Measurements from ENCODE around the gene VPS13A. TPM values are rescaled to one million over a fixed set of nuclear protein-coding genes. Genes with fewer than 3 reads are reported as not detected.

Gene VPS13A
- total and polyA plus RNA-seq, 4 donors, result 3.7 to 58.3 (median 19.7) TPM

DNA sequence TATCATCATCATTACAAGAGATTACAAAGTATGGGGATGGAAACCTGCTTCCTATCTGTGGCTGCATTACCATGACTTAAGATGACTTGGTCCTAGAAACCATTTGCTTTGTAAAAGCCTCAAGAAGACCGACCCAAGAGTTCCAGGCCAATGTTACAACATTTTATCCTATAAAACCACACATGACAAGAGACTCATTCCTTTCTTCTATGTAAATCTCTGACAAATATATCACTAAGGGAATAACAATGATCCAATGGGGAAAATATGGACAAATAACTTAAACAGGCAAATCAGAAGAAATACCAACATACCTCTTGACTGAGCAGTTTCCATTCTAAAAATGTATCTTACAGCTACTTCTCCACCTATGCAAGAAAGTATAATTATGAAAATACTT lies 44.3 kb upstream of the VPS13A start:
- no peak overlapping the region for H3K27ac ChIP-seq (ENCODE audit: low read depth in 1 of 2, low read length in 1 of 2)
- TF ChIP-seq, protein P1, sequence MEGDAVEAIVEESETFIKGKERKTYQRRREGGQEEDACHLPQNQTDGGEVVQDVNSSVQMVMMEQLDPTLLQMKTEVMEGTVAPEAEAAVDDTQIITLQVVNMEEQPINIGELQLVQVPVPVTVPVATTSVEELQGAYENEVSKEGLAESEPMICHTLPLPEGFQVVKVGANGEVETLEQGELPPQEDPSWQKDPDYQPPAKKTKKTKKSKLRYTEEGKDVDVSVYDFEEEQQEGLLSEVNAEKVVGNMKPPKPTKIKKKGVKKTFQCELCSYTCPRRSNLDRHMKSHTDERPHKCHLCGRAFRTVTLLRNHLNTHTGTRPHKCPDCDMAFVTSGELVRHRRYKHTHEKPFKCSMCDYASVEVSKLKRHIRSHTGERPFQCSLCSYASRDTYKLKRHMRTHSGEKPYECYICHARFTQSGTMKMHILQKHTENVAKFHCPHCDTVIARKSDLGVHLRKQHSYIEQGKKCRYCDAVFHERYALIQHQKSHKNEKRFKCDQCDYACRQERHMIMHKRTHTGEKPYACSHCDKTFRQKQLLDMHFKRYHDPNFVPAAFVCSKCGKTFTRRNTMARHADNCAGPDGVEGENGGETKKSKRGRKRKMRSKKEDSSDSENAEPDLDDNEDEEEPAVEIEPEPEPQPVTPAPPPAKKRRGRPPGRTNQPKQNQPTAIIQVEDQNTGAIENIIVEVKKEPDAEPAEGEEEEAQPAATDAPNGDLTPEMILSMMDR (IDR thresholded peaks at IDR 0.05; ENCODE audit: control extremely low read depth, extremely low read depth), result no peak
- no peak overlapping the region for H3K9ac ChIP-seq (ENCODE audit: insufficient read depth in 1 of 2, low read length in 2 of 2)
- H3K4me1 ChIP-seq (ENCODE audit: control insufficient read depth in 5 of 5, insufficient read depth in 5 of 5, low read length in 5 of 5), result no peaks in the 10 kb centered on the region
- WGBS, 2 donors, result 87 to 89% methylated on average over 1 of the region's 1 CpG
- ATAC-seq (ENCODE audit: insufficient read depth, low FRiP score), result no peak
- no peak for DNase-seq
- peaks cover 0 to 5% (median 1%) of the 10 kb centered on the region in 4 donors for H3K9me3 ChIP-seq (ENCODE audit: control insufficient read depth in 4 of 4, insufficient read depth in 3 of 4, low read length in 3 of 4)
- no peaks in the 10 kb centered on the region for H3K27me3 ChIP-seq (ENCODE audit: control insufficient read depth in 3 of 3, insufficient read depth in 3 of 3, low read length in 2 of 3)
- no peak overlapping the region for H3K4me3 ChIP-seq
- H3K36me3 ChIP-seq (ENCODE audit: control insufficient read depth in 4 of 4, insufficient read depth in 4 of 4, low read length in 4 of 4), result no peaks in the 10 kb centered on the region

DNA sequence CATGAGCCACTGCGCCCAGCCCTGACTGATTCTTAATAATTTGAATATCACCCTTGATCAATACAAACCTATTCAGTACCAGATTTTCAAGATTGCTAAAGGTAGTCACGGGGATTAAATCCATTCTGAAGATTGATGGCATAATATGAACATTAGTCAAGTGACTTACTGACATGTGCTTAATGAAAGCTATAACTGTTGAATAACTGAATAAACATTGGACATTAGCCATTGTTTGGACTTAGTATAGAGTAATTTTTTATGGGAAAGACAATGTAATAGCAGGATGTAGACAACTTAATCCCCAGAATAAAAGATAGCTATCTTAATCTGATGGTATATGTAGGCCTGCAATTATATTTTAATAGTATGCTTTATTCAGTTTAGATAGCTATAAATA lies 35.0 kb upstream of the VPS13A start:
- Histone ChIP-seq H3K27ac (ENCODE audit: low read depth in 1 of 2, low read length in 1 of 2) (no peak overlapping the region), H3K36me3 (ENCODE audit: control insufficient read depth in 4 of 4, insufficient read depth in 4 of 4, low read length in 4 of 4) (no peaks in the 10 kb centered on the region), H3K4me1 (ENCODE audit: control insufficient read depth in 5 of 5, insufficient read depth in 5 of 5, low read length in 5 of 5) (no peaks in the 10 kb centered on the region), H3K27me3 (ENCODE audit: control insufficient read depth in 3 of 3, insufficient read depth in 3 of 3, low read length in 2 of 3) (no peaks in the 10 kb centered on the region), H3K9ac (ENCODE audit: insufficient read depth in 1 of 2, low read length in 2 of 2) (no peak overlapping the region), H3K9me3 (ENCODE audit: control insufficient read depth in 4 of 4, insufficient read depth in 3 of 4, low read length in 3 of 4) (peaks cover 0 to 4% (median 0%) of the 10 kb centered on the region in 4 donors), H3K4me3 (no peak overlapping the region)
- WGBS, 2 donors, result 70 to 84% methylated on average over 2 of the region's 2 CpGs
- no peak for ATAC-seq (ENCODE audit: insufficient read depth, low FRiP score)
- TF ChIP-seq, protein P1 (IDR thresholded peaks at IDR 0.05; ENCODE audit: control extremely low read depth, extremely low read depth), result no peak
- no peak for DNase-seq

DNA sequence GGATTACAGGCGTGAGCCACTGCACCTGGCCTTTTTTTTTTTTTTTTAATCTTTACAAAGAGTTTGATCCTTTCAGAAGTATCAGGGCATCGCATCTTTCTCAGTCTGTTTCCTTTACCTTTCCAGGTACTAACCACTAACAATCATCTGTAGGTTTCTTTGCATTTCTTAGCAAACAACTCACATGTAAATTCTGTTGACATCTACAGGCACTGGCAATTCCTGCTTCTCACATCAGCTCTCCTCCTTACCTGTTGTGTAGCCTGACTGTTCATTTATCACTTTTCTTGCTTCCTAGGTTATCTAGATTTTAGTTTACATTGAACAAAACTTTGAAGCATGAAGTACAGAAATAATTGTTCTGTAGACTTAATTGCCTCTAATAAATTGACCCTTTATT lies 27.5 kb upstream of the VPS13A start:
- ATAC-seq (ENCODE audit: insufficient read depth, low FRiP score), result no peak
- H3K4me1 ChIP-seq (ENCODE audit: control insufficient read depth in 5 of 5, insufficient read depth in 5 of 5, low read length in 5 of 5), result no peaks in the 10 kb centered on the region
- no peak overlapping the region for H3K27ac ChIP-seq (ENCODE audit: low read depth in 1 of 2, low read length in 1 of 2)
- WGBS, 2 donors, result 56 to 63% methylated on average over 2 of the region's 2 CpGs
- H3K36me3 ChIP-seq (ENCODE audit: control insufficient read depth in 4 of 4, insufficient read depth in 4 of 4, low read length in 4 of 4), result no peaks in the 10 kb centered on the region
- H3K27me3 ChIP-seq (ENCODE audit: control insufficient read depth in 3 of 3, insufficient read depth in 3 of 3, low read length in 2 of 3), result peaks cover 0 to 11% (median 2%) of the 10 kb centered on the region in 3 donors
- no peaks in the 10 kb centered on the region for H3K9me3 ChIP-seq (ENCODE audit: control insufficient read depth in 4 of 4, insufficient read depth in 3 of 4, low read length in 3 of 4)
- no peak for DNase-seq
- H3K4me3 ChIP-seq, result no peak overlapping the region
- H3K9ac ChIP-seq (ENCODE audit: insufficient read depth in 1 of 2, low read length in 2 of 2), result no peak overlapping the region
- TF ChIP-seq, protein P1 (IDR thresholded peaks at IDR 0.05; ENCODE audit: control extremely low read depth, extremely low read depth), result no peak

DNA sequence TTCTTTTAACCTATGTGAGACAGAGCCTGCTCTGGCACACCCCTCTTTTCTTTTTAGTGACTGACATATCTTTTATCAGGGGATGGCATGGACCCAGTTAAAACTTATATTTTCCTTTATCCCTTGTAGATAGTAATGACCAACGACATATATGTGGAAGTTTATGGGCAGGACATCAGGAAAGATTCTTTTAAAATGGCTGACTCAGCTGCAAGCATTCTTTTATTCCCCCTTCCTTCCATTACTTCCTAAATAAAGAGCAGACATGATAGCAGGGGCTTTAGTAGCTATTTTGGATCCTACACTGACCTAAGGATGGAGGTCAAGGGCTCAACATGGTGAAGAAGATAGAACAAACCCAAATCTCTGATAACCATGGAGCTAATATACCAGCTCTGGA lies 25.0 kb upstream of the VPS13A start:
- DNase-seq (no peak), ATAC-seq (ENCODE audit: insufficient read depth, low FRiP score) (no peak)
- H3K36me3 ChIP-seq (ENCODE audit: control insufficient read depth in 4 of 4, insufficient read depth in 4 of 4, low read length in 4 of 4), result no peaks in the 10 kb centered on the region
- H3K9me3 ChIP-seq (ENCODE audit: control insufficient read depth in 4 of 4, insufficient read depth in 3 of 4, low read length in 3 of 4), result no peaks in the 10 kb centered on the region
- WGBS, 2 donors, result 49 to 68% methylated on average over 1 of the region's 1 CpG
- H3K4me1 ChIP-seq (ENCODE audit: control insufficient read depth in 5 of 5, insufficient read depth in 5 of 5, low read length in 5 of 5), result no peaks in the 10 kb centered on the region
- H3K9ac ChIP-seq (ENCODE audit: insufficient read depth in 1 of 2, low read length in 2 of 2), result no peak overlapping the region
- no peak overlapping the region for H3K4me3 ChIP-seq
- TF ChIP-seq, protein P1 (IDR thresholded peaks at IDR 0.05; ENCODE audit: control extremely low read depth, extremely low read depth), result no peak
- peaks cover 0 to 11% (median 2%) of the 10 kb centered on the region in 3 donors for H3K27me3 ChIP-seq (ENCODE audit: control insufficient read depth in 3 of 3, insufficient read depth in 3 of 3, low read length in 2 of 3)
- no peak overlapping the region for H3K27ac ChIP-seq (ENCODE audit: low read depth in 1 of 2, low read length in 1 of 2)

Measured in lung (tissue), 12 donors.